Effector memory CD8-positive, alpha-beta T cell (primary cell): ENCODE results near the gene IPMK.
"Not testable (repeated sequence)": the region's sequence is repeated elsewhere in the genome, so short reads cannot be mapped to it uniquely, and the experiment has no call there.

ENCODE experiments used
- ATAC-seq: fragments of 150-1000 bp; cut with Tn5 transposase; replicated peaks from 2 replicates; pipeline ENCODE4 v1.10.0; 2021; ENCODE audit warnings: mild to moderate bottlenecking, moderate library complexity
- DNase-seq, 3 experiments: peaks; one replicate each; pipeline ENCODE4 v3.0.0; 2021
- H3K27ac Mint-ChIP-seq, 2 donors: one replicate each; pipeline ENCODE4 v1.8.0; 2022; ENCODE audit warnings: mild to moderate bottlenecking in 2 of 2, mixed read lengths in 2 of 2, moderate library complexity in 2 of 2
- H3K27me3 Mint-ChIP-seq, 2 donors: one replicate each; pipeline ENCODE4 v1.8.0; 2022; ENCODE audit warnings: mixed read lengths in 2 of 2
- H3K36me3 Mint-ChIP-seq: one replicate; pipeline ENCODE4 v1.8.0; 2022; ENCODE audit warnings: mild to moderate bottlenecking, moderate library complexity, mixed read lengths; ENCODE audit not compliant: insufficient read depth
- H3K4me1 Mint-ChIP-seq, 2 donors: one replicate each; pipeline ENCODE4 v1.8.0; 2022; ENCODE audit warnings: low read depth in 2 of 2, mixed read lengths in 2 of 2
- H3K4me3 Mint-ChIP-seq, 2 donors: one replicate each; pipeline ENCODE4 v1.8.0; 2022; ENCODE audit warnings: mild to moderate bottlenecking in 2 of 2, mixed read lengths in 2 of 2, moderate library complexity in 2 of 2
- H3K9me3 Mint-ChIP-seq, 2 donors: one replicate each; pipeline ENCODE4 v1.8.0; 2022; ENCODE audit warnings: mixed read lengths in 2 of 2

The IPMK gene

DNA sequence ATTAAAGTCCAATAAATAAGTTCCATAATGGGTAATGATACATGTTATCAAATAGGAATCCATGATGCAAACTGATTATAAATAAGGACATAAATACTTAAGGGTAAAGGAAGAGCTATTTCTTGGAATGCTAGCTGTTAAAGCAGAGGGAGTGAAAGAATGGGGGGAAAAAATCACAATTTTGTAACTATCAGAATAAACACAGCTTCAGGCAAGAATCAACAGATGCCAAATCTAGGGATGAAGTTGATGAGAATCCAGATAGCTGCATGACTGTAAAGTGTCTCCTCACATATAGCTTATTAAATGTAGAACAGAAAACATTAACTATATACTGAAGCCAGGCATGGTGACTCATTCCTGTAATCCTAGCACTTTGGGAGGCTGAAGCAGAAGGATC, 4.9 kb downstream of the IPMK start:
- H3K27ac Mint-ChIP-seq: no peak overlapping the region
- ATAC-seq: no peak
- DNase-seq: no peak
- H3K27me3 Mint-ChIP-seq: no peaks in the 10 kb centered on the region
- H3K36me3 Mint-ChIP-seq: peaks cover 15% of the 10 kb centered on the region
- H3K4me1 Mint-ChIP-seq: peaks cover 14 to 18% of the 10 kb centered on the region in 2 donors
- no peaks in the 10 kb centered on the region for H3K9me3 Mint-ChIP-seq
- H3K4me3 Mint-ChIP-seq: no peak overlapping the region

DNA sequence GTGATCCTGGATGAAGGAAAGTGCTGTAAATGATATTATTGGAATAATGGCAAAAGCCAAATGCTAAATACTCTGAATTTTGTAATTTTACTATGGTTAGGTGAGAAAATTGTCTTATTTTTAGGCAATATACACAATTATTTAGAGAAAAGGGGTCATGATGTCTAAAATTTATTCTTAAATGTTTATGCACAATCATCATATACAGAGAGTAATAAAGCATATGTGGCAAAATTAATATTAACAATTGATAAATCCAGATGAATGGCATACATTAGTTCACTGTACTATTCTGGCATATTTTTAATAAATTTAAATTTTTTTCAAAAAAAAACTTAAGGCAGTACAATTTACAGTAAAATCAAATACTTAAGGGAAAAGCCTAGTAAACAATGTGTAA, 7.4 kb downstream of the IPMK start:
- DNase-seq (no peak), ATAC-seq (no peak)
- Mint-ChIP-seq H3K4me1 (peaks cover 1 to 13% of the 10 kb centered on the region in 2 donors), H3K36me3 (peaks cover 4% of the 10 kb centered on the region), H3K9me3 (no peaks in the 10 kb centered on the region), H3K27me3 (no peaks in the 10 kb centered on the region), H3K4me3 (no peak overlapping the region), H3K27ac (no peak overlapping the region)

DNA sequence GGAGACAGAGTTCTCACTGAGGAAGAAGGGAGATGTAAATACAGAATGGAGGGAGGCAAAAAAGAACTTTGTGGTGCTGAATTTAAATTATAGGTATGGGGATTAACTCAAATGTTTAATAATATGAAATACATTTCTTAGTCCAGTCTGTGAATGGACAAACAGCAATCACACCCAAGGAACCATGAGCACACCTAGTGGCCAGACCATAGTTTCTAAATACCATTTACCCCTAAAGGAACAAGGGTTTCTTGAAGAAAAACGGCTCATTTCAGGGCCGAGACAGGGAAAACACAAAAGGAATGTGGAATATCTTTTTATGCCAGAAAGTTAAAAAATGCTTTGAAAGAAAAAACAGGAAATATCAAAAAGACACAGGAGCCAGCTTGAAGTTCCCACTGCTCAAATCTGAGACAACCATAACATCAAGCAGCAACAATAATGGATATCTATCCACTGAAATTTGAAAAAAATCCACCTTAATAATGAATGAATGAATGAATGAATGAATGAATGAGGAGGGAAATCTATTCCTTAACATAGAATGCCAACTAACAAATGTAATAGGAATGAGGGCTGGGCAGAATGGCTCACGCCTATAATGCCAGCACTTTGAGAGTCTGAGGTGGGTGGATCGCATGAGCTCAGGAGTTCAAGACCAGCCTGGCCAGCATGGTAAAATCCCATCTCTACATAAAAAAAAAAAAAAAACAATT, 8.6 kb downstream of the IPMK start:
- Mint-ChIP-seq H3K4me3 (no peak overlapping the region), H3K9me3 (no peaks in the 10 kb centered on the region), H3K36me3 (peaks cover 4% of the 10 kb centered on the region), H3K27me3 (no peaks in the 10 kb centered on the region), H3K27ac (no peak overlapping the region), H3K4me1 (peaks cover 1 to 13% of the 10 kb centered on the region in 2 donors)
- DNase-seq: no peak
- no peak for ATAC-seq

DNA sequence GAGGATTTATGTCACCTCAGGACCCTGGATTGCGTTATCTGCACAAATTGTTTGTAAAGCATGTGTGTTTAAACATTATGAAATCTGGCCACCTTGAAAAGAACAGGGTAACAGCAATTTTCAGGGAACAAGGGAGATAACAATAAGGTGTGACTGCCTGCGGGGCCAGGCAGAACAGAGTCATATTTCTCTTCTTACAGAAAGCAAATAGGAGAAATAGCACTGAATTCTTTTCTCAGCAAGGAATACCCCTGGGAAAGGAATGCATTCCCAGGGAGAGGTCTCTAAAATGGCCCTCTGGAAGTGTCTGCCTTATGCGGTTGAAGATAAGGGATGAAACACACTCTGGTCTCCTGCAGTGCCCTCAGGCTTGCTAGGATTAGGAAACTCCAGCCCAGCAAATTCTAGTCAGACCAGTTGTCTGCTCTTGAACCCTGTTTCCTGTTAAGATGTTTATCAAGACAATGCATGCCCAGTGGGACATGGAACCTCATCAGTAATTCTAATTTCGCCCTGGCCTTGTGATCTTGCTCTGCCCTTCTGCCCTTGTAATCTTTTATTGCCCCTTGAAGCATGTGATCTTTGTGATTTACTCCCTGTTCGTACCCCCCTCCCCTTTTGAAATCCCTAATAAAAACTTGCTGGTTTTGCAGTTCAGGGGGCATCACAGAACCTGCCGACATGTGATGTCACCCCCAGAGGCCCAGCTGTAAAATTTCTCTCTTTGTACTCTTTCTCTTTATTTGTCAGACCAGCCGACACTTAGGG, 11.5 kb downstream of the IPMK start:
- not testable (repeated sequence) for H3K27me3 Mint-ChIP-seq, H3K4me3 Mint-ChIP-seq, H3K9me3 Mint-ChIP-seq, ATAC-seq, DNase-seq, H3K27ac Mint-ChIP-seq
- H3K4me1 Mint-ChIP-seq: peaks cover 7 to 25% of the 10 kb centered on the region in 2 donors
- peaks cover 14% of the 10 kb centered on the region for H3K36me3 Mint-ChIP-seq

DNA sequence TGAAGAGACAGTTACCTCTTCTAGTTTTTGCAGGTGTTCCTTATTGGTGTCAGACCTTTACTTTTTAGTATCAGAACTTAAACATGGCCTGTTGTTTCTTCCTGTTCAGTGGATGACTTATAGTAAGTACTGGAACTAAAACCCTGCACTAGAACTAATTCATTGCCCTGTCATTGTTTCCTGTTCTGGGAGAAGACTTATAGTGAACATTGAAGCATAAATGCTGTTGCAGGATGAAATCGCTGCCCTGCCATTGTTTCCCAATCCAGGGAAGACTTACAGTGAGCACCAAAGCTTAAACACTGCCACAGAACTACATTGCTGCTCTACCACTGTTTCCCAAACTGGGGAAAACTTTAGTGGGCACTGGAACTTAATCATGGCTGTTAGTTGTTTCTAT, 13.1 kb downstream of the IPMK start:
- Mint-ChIP-seq H3K4me3 (no peak overlapping the region), H3K36me3 (peaks cover 14% of the 10 kb centered on the region), H3K9me3 (peaks cover 0 to 2% of the 10 kb centered on the region in 2 donors), H3K4me1 (peaks cover 8 to 25% of the 10 kb centered on the region in 2 donors), H3K27ac (no peak overlapping the region), H3K27me3 (no peaks in the 10 kb centered on the region)
- no peak for ATAC-seq
- no peak for DNase-seq

DNA sequence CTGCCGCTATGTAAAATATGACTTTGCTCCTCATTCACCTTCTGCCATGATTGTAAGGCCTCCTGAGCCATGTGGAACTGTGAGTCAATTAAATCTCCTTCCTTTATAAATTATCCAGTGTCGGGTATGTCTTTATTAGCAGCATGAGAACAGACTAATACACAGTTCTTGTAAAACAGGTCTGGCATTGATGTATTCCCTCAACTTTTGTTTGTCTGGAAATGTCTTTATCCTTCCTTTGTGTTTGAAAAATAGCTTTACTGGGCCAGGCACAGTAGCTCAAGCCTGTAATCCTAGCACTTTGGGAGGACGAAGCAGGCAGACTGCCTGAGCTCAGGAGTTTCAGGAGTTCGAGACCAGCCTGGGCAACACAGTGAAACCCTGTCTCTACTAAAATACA, 14.5 kb downstream of the IPMK start:
- no peak overlapping the region for H3K4me3 Mint-ChIP-seq
- H3K27me3 Mint-ChIP-seq: no peaks in the 10 kb centered on the region
- peaks cover 0 to 2% of the 10 kb centered on the region in 2 donors for H3K9me3 Mint-ChIP-seq
- H3K36me3 Mint-ChIP-seq: peaks cover 14% of the 10 kb centered on the region
- H3K4me1 Mint-ChIP-seq: peaks cover 8 to 25% of the 10 kb centered on the region in 2 donors
- ATAC-seq: no peak
- no peak for DNase-seq
- no peak overlapping the region for H3K27ac Mint-ChIP-seq

DNA sequence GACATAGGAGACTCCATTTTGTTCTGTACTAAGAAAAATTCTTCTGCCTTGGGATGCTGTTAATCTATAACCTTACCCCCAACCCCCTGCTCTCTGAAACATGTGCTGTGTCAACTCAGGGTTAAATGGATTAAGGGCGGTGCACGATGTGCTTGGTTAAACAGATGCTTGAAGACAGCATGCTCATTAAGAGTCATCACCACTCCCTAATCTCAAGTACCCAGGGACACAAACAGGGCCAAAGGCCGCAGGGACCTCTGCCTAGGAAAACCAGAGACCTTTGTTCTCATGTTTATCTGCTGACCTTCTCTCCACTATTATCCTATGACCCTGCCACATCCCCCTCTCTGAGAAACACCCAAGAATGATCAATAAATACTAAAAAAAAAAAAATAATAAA, 23.0 kb downstream of the IPMK start:
- H3K4me3 Mint-ChIP-seq, DNase-seq, H3K27me3 Mint-ChIP-seq, H3K36me3 Mint-ChIP-seq, H3K27ac Mint-ChIP-seq, H3K9me3 Mint-ChIP-seq, ATAC-seq: not testable (repeated sequence)
- peaks cover 20 to 32% of the 10 kb centered on the region in 2 donors for H3K4me1 Mint-ChIP-seq

DNA sequence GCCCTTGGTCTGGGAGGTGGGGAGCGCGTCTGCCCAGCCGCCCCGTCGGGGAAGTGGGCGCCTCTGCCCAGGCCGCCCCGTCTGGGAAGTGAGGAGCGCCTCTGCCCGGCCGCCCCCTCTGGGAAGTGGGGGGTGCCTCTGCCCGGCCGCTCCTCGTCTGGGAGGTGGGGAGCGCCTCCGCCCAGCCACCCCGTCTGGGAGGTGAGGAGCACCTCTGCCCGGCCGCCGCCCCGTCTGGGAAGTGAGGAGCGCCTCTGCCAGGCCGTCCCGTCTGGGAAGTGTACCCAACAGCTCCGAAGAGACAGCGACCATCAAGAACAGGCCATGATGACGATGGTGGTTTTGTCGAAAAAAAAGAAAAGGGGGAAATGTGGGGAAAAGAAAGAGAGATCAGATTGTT, 23.5 kb downstream of the IPMK start:
- not testable (repeated sequence) for H3K36me3 Mint-ChIP-seq, H3K9me3 Mint-ChIP-seq, ATAC-seq, H3K27me3 Mint-ChIP-seq, H3K27ac Mint-ChIP-seq, DNase-seq, H3K4me3 Mint-ChIP-seq
- H3K4me1 Mint-ChIP-seq: peaks cover 24 to 36% of the 10 kb centered on the region in 2 donors

DNA sequence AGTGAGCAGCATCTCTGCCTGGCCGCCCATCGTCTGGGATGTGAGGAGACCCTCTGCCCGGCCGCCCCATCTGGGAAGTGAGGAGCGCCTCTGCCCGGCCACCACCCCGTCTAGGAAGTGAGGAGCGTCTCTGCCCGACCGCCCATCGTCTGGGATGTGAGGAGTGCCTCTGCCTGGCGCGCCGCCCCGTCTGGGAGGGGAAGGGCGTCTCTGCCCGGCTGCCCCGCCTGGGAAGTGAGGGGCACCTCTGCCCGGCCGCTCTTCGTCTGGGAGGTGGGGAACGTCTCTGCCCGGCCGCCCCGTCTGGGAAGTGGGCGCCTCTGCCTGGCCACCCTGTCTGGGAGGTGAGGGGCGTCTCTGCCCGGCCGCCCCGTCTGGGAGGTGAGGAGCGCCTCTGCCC, 23.9 kb downstream of the IPMK start:
- H3K4me1 Mint-ChIP-seq: peaks cover 24 to 38% of the 10 kb centered on the region in 2 donors
- not testable (repeated sequence) for ATAC-seq, H3K27me3 Mint-ChIP-seq, H3K27ac Mint-ChIP-seq, H3K36me3 Mint-ChIP-seq, H3K9me3 Mint-ChIP-seq, DNase-seq, H3K4me3 Mint-ChIP-seq

DNA sequence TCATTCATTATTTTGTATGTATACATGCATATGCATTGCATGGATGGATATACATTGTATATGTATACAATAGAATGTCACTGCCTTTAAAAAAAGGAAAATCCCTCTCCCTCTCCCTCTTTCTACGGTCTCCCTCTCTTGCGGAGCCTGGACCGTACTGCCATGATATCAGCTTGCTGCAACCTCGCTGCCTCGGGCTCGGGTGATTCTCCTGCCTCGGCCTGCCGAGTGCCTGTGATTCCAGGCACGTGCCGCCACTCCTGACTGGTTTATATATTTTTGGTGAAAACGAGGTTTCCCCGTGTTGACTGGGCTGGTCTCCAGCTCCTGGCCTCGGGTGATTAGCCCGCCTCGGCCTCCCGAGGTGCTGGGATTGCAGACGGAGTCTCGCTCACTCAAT, 24.4 kb downstream of the IPMK start:
- Mint-ChIP-seq H3K27ac (no peak overlapping the region), H3K36me3 (no peaks in the 10 kb centered on the region), H3K4me1 (peaks cover 24 to 38% of the 10 kb centered on the region in 2 donors), H3K4me3 (no peak overlapping the region), H3K9me3 (peaks cover 0 to 3% of the 10 kb centered on the region in 2 donors), H3K27me3 (no peaks in the 10 kb centered on the region)
- ATAC-seq: no peak
- no peak for DNase-seq

DNA sequence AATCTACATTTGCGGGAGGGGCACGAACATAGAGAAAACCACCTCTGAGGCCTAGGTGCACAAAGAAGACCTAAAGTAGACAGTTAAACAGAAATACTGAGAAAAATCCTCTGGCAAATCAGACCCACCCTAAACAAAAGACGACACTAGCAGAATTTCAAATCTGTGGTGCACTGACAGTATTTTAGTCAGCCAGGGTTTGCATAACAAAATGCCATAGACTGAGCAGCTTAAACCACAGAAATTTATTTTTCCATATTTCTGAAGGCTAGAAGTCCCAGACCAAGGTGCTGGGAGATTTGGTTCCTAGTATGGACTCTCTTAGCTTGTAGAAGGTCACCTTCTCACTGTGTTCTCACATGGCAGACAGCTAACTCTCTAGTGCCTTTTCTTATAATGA, 26.3 kb downstream of the IPMK start:
- Mint-ChIP-seq H3K36me3 (no peaks in the 10 kb centered on the region), H3K4me1 (peaks cover 24 to 38% of the 10 kb centered on the region in 2 donors), H3K4me3 (no peak overlapping the region), H3K27me3 (no peaks in the 10 kb centered on the region), H3K9me3 (no peaks in the 10 kb centered on the region), H3K27ac (peak overlapping the region in 1 of 2 donors; percentile 9)
- ATAC-seq: no peak
- no peak for DNase-seq

DNA sequence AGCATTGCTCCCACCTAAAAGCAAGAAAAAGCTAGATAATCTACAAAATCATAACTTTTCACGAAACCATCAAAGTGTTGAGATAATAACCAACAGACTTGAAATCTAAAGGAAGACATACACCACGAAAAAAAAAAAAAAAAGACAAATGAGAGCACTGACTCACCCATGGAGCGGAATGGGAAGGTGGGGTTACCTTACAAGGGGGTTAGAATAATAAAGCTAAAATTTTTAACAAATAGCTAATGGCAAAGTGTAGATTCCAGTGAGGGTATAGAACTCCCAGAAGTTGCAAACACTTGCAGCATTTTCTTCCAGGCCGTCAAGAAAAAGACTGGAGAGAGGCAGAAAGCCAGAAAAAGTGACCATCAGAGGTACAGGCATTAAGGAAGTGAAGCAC, 27.2 kb downstream of the IPMK start:
- ATAC-seq: no peak

DNA sequence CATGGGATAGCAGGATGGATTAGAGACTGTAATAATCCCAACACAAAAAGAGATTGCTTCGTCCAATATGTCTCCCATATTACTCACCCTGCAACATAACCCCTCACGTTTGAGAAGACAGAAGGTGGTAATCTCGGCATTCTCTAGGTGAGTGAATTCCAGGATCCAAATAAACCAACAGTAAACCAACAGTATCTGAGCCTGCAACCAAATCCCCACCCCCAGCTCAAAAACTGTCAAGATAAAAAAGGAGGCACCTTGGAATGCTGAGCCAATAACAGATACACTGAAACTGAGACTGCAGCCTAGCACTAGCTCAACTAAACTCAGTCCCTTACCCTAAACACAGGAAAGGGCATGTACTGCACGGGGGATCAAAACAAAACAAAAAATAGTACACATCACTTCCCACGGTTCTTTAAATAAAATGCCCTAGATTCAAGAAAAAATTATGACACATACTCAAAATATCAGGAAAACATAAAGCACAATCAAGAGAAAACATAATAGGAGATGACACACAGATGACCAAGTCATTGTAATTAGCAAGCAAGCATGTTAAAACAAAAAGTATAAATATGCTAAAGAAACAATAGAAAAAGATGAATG, 28.0 kb downstream of the IPMK start:
- H3K27me3 Mint-ChIP-seq: no peaks in the 10 kb centered on the region
- no peak overlapping the region for H3K4me3 Mint-ChIP-seq
- no peak for ATAC-seq
- peaks cover 15% of the 10 kb centered on the region for H3K36me3 Mint-ChIP-seq
- no peak for DNase-seq
- peaks cover 24 to 38% of the 10 kb centered on the region in 2 donors for H3K4me1 Mint-ChIP-seq
- peaks cover 0 to 2% of the 10 kb centered on the region in 2 donors for H3K9me3 Mint-ChIP-seq
- no peak overlapping the region for H3K27ac Mint-ChIP-seq

More for the DNA sequence above, 27.2 kb downstream of the IPMK start:
- no peaks in the 10 kb centered on the region for H3K9me3 Mint-ChIP-seq
- H3K27ac Mint-ChIP-seq: peak overlapping the region in 1 of 2 donors; percentile 9
- no peak for DNase-seq
- H3K27me3 Mint-ChIP-seq: no peaks in the 10 kb centered on the region
- H3K4me3 Mint-ChIP-seq: no peak overlapping the region
- peaks cover 7% of the 10 kb centered on the region for H3K36me3 Mint-ChIP-seq
- peaks cover 24 to 38% of the 10 kb centered on the region in 2 donors for H3K4me1 Mint-ChIP-seq
